Left lung (tissue), 10 donors: ENCODE measurements around the gene FOLR1. TPM values are rescaled to one million over a fixed set of nuclear protein-coding genes. Genes with fewer than 3 reads are reported as not detected.

ENCODE experiments used
- ATAC-seq: fragments of 200-7000 bp; cut with Tn5 transposase; one replicate; pipeline ENCODE4 v1.9.1; 2020; ENCODE audit warnings: moderate library complexity
- DNase-seq, 4 donors: peaks; one replicate each; pipeline ENCODE4 v3.0.0-alpha.2; 2013 to 2020
- H3K27ac ChIP-seq, 2 donors: fragments of 200-600 bp; sonication (generic) in 1 of 2; one replicate each; pipeline versions ENCODE4 v1.5.0 to v1.8.0; 2020 to 2021
- H3K27me3 ChIP-seq, 2 donors: fragments of 200-600 bp; sonication (generic) in 1 of 2; one replicate each; pipeline versions ENCODE4 v1.5.0 to v1.8.0; 2020 to 2021
- H3K36me3 ChIP-seq, 2 donors: fragments of 200-600 bp; sonication (generic) in 1 of 2; one replicate each; pipeline versions ENCODE4 v1.5.0 to v1.8.0; 2020 to 2021
- H3K4me1 ChIP-seq, 2 donors: fragments of 200-600 bp; one replicate each; pipeline ENCODE4 v1.8.0; 2021
- H3K4me3 ChIP-seq, 2 donors: fragments of 200-600 bp; sonication (generic) in 1 of 2; one replicate each; pipeline versions ENCODE4 v1.5.0 to v1.8.0; 2020 to 2021; ENCODE audit warnings: mild to moderate bottlenecking in 1 of 2
- H3K9me3 ChIP-seq, 2 donors: fragments of 200-600 bp; sonication (generic) in 1 of 2; one replicate each; pipeline versions ENCODE4 v1.5.0 to v1.8.0; 2020 to 2021
- CTCF ChIP-seq, 2 donors: fragments of 200-600 bp; sonication (generic) in 1 of 2; IDR thresholded peaks; one replicate each; pipeline versions ENCODE4 v1.5.0 to v1.8.0; 2021; ENCODE audit warnings: antibody characterized with exemption in 2 of 2
- intact Hi-C, 2 donors: fragments of 100-400 bp; cut with DNase I; formaldehyde crosslinking; loops; one replicate each; pipeline versions ENCODE4 v1.11.2 to v1.14.2; 2022
- polyA plus RNA-seq, 6 donors: library from polyadenylated mRNA; unstranded; fragments of 120-200 nt; gene quantifications; one replicate each; pipeline ENCODE4 v1.2.1, GENCODE V29; 2013; ENCODE audit not compliant: insufficient read length in 6 of 6
- total RNA-seq, 2 donors: library from RNA; stranded (reverse); fragmentation: NEBNext Ultra II Directional; extraction: Animal tissue kit (Norgen Biotek cat#: 25700); gene quantifications; one replicate each; pipeline ENCODE4 v1.2.1, GENCODE V29; 2021
- donor health status: DM: no; HTN: yes; CAD: no.
- donor health status: DM: no; HTN: no; CAD: no.

The FOLR1 gene
- total and polyA plus RNA-seq, 8 donors, result 53.5 to 409 (median 72.0) TPM

GRCh38 chr11:72229336-72229924 lies 37.5 kb downstream of the FOLR1 start:
- H3K27ac ChIP-seq, result no peak overlapping the region
- H3K9me3 ChIP-seq, result no peaks in the 10 kb centered on the region
- DNase-seq (no peak), ATAC-seq (no peak)
- no peak for TF ChIP-seq CTCF (IDR thresholded peaks at IDR 0.05)
- H3K4me3 ChIP-seq, result no peak overlapping the region
- peaks cover 10 to 21% of the 10 kb centered on the region in 2 donors for H3K4me1 ChIP-seq
- peaks cover 4 to 78% of the 10 kb centered on the region in 2 donors for H3K36me3 ChIP-seq
- no peaks in the 10 kb centered on the region for H3K27me3 ChIP-seq
- intact Hi-C loops, result no loop called here

GRCh38 chr11:72229925-72230763 lies 38.2 kb downstream of the FOLR1 start:
- DNase-seq (no peak), ATAC-seq (no peak)
- peaks cover 4 to 85% of the 10 kb centered on the region in 2 donors for H3K36me3 ChIP-seq
- H3K9me3 ChIP-seq, result no peaks in the 10 kb centered on the region
- H3K4me1 ChIP-seq, result peaks cover 10 to 19% of the 10 kb centered on the region in 2 donors
- intact Hi-C loops, result no loop called here
- no peak for TF ChIP-seq CTCF (IDR thresholded peaks at IDR 0.05)
- H3K27me3 ChIP-seq, result no peaks in the 10 kb centered on the region
- H3K27ac ChIP-seq, result no peak overlapping the region
- no peak overlapping the region for H3K4me3 ChIP-seq

GRCh38 chr11:72230764-72231365 lies 38.9 kb downstream of the FOLR1 start:
- intact Hi-C loops, result no loop called here
- Histone ChIP-seq H3K4me1 (peaks cover 8 to 12% of the 10 kb centered on the region in 2 donors), H3K27ac (no peak overlapping the region), H3K27me3 (no peaks in the 10 kb centered on the region), H3K9me3 (no peaks in the 10 kb centered on the region), H3K36me3 (peaks cover 4 to 93% of the 10 kb centered on the region in 2 donors), H3K4me3 (no peak overlapping the region)
- DNase-seq, result no peak
- TF ChIP-seq CTCF (IDR thresholded peaks at IDR 0.05), result no peak
- ATAC-seq, result no peak

- H3K36me3 ChIP-seq, result peaks cover 4 to 97% of the 10 kb centered on the region in 2 donors
- intact Hi-C loops, result no loop called here
- TF ChIP-seq CTCF (IDR thresholded peaks at IDR 0.05), result no peak
- DNase-seq (no peak), ATAC-seq (no peak)
- H3K9me3 ChIP-seq, result no peaks in the 10 kb centered on the region
- no peak overlapping the region for H3K4me3 ChIP-seq
- H3K27me3 ChIP-seq, result no peaks in the 10 kb centered on the region
- no peak overlapping the region for H3K27ac ChIP-seq
- H3K4me1 ChIP-seq, result peaks cover 2 to 4% of the 10 kb centered on the region in 2 donors
These were observed 39.7 kb downstream of the FOLR1 start for GRCh38 chr11:72231396-72232259.
